Measurements from ENCODE around the gene DNAH5.

- TF ChIP-seq POLR2A (IDR thresholded peaks at IDR 0.05; ENCODE audit: low read depth, low read length) (no peak), TAF1 (IDR thresholded peaks at IDR 0.05; ENCODE audit: borderline replicate concordance, low read depth, low read length) (no peak)
Measured at GRCh38 chr5:13991365-13991764, 46.9 kb upstream of the DNAH5 start.
